ENCODE measurements around the gene DCLK2. TPM values are rescaled to one million over a fixed set of nuclear protein-coding genes. Genes with fewer than 3 reads are reported as not detected.
A peak's percentile ranks its signal among the peaks of the same experiment; 100 is the strongest.

The DCLK2 gene
- total RNA-seq, 1 donor from 2014 or later, result 2.7 TPM

DNA sequence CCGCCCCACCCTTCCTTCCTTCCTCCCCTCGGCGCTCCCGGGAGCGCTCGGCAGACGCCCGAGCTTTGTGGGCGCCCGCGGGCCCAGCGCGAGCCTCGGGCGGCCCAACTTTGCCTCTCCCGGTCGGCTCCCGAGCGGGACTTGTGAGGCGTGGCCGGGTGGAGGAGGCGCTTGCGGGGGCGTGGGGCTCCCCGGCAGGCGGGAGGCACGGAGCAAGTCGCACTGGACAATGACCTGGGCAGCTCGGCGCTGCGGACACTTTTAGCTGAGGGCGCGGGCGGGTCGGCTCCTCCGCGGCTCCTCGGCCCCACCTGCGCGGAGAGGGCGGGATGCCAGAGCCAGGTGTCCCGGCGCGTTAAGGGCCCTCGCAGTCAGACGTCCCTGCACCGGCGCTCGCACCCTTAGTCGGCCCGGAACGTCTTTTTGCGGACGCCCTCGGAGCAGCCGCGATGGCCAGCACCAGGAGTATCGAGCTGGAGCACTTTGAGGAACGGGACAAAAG lies 385 bp downstream of the DCLK2 start:
- no peak for DNase-seq (ENCODE audit: low read depth)
- TF ChIP-seq, protein P1, sequence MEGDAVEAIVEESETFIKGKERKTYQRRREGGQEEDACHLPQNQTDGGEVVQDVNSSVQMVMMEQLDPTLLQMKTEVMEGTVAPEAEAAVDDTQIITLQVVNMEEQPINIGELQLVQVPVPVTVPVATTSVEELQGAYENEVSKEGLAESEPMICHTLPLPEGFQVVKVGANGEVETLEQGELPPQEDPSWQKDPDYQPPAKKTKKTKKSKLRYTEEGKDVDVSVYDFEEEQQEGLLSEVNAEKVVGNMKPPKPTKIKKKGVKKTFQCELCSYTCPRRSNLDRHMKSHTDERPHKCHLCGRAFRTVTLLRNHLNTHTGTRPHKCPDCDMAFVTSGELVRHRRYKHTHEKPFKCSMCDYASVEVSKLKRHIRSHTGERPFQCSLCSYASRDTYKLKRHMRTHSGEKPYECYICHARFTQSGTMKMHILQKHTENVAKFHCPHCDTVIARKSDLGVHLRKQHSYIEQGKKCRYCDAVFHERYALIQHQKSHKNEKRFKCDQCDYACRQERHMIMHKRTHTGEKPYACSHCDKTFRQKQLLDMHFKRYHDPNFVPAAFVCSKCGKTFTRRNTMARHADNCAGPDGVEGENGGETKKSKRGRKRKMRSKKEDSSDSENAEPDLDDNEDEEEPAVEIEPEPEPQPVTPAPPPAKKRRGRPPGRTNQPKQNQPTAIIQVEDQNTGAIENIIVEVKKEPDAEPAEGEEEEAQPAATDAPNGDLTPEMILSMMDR (conservative IDR thresholded peaks at IDR 0.05; ENCODE audit: low read depth, low read length), result no peak
- H3K4me3 ChIP-seq (ENCODE audit: low read depth, low read length), result peak overlapping the region; percentile 68

DNA sequence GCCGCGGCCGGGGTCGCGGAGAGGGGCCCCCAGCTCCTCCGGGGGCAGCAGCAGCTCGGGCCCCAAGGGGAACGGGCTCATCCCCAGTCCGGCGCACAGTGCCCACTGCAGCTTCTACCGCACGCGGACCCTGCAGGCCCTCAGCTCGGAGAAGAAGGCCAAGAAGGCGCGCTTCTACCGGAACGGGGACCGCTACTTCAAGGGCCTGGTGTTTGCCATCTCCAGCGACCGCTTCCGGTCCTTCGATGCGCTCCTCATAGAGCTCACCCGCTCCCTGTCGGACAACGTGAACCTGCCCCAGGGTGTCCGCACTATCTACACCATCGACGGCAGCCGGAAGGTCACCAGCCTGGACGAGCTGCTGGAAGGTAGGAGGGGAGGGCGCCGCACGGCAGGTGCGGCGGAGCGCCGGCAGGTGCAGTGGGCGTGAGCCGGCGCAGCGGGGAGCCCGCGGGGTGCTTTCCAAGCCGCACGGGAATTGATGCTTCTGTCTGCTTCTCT lies 886 bp downstream of the DCLK2 start:
- TF ChIP-seq, protein P1 (conservative IDR thresholded peaks at IDR 0.05; ENCODE audit: low read depth, low read length), result peak; percentile 10
- peak overlapping the region; percentile 68 for H3K4me3 ChIP-seq (ENCODE audit: low read depth, low read length)
- no peak for DNase-seq (ENCODE audit: low read depth)

DNA sequence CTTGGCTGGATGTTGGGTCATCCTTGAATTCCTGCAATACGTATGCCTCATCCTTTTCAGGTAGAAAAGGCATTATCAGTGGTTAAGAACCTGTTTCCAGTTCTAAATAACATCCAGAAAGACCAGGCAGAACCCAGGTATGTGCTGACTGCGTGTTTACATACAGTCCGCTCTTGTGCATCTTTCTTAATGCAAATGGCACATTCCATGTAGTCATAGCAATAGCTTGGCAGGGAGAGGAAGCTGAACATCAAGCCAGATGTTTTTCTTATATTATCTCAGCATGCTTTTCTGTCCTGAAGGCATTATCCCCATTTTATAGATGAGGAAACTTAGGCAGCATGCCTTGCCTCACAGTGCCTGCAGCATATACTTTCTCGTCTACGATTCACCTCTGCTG lies 2.1 kb downstream of the DCLK2 start:
- TF ChIP-seq, protein P1 (conservative IDR thresholded peaks at IDR 0.05; ENCODE audit: low read depth, low read length), result no peak
- no peak overlapping the region for H3K4me3 ChIP-seq (ENCODE audit: low read depth, low read length)

DNA sequence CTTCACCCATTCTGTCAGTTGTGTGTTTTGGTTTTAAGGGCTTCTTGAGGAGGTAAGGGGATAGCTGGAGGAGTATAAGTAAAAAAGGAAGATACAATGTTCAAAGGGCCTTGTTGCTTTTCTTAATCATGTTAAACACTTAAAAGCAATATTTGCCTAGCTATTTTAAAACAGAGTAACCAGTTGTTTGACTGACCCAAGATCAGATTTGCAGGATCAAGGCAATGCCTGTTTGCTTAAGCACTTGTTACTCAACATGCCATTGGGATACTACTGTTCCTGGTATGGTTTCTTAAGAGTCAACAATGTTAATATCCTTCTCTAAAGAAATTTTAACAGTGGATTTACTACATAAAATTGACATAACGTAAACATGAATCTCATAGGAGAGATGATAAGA lies 2.6 kb downstream of the DCLK2 start:
- TF ChIP-seq, protein P1 (conservative IDR thresholded peaks at IDR 0.05; ENCODE audit: low read depth, low read length), result no peak
- no peak overlapping the region for H3K4me3 ChIP-seq (ENCODE audit: low read depth, low read length)
- DNase-seq (ENCODE audit: low read depth), result no peak

More for the DNA sequence above, 2.1 kb downstream of the DCLK2 start:
- DNase-seq (ENCODE audit: low read depth), result no peak

DNA sequence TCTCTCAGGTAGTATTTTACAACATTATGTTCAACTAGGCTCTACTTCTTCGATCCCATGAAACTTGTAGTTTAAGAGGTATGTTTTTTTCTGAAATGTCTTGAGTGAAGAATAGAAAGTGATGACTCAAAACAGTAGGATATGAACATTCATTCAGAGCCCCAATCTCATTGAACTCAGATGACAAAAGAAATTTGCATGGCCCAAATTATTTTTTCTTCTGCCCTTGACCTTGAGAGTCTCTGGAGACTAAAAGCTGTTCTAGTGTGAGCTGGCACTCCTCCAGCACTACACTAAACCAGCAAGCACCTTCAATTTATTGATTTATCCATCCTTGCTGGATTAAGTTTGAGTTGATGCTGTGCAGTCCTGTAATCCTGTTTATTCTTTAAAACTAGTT lies 4.0 kb downstream of the DCLK2 start:
- no peak overlapping the region for H3K4me3 ChIP-seq (ENCODE audit: low read depth, low read length)
- TF ChIP-seq, protein P1 (conservative IDR thresholded peaks at IDR 0.05; ENCODE audit: low read depth, low read length), result no peak

DNA sequence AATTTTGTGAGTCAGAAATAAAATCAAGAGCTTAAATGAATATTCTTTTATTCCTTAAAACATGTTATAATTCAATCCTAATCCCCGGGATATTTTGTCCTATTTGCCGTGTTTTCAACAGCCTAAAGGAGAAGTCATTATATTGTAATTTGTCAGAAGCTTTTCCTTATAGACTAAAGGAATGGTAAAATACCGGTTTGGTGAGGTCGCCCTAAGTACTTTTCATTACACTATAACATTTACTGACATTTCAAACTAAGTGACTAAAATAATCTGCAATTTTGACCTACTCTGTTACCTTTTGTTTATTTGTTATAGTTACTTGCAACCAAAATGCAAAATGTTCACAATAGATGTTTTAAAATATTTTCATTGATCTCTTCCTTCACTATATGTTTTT lies 8.8 kb downstream of the DCLK2 start:
- no peak for DNase-seq (ENCODE audit: low read depth)

More for the DNA sequence above, 4.0 kb downstream of the DCLK2 start:
- no peak for DNase-seq (ENCODE audit: low read depth)

More for the DNA sequence above, 8.8 kb downstream of the DCLK2 start:
- H3K4me3 ChIP-seq (ENCODE audit: low read depth, low read length), result no peak overlapping the region
- TF ChIP-seq, protein P1 (conservative IDR thresholded peaks at IDR 0.05; ENCODE audit: low read depth, low read length), result no peak
